Caco-2 (cell line): ENCODE data around the gene NPLOC4. TPM values are rescaled to one million over a fixed set of nuclear protein-coding genes. Genes with fewer than 3 reads are reported as not detected.

Source experiments
- BruUV-seq: library from RNA; stranded (reverse); fragments of 400-500 nt; replicated peaks from 2 replicates; lab custom pipeline; 2021; lab: Mats Ljungman, UMichigan
- CTCF ChIA-PET: fragments of 300-600 bp; sonication (Branson Sonifier 250); formaldehyde crosslinking; loops from one replicate; lab custom pipeline; 2022; ENCODE audit warnings: antibody characterized with exemption; lab: Charles Lee
- POLR2A ChIA-PET: fragments of 300-600 bp; sonication (Branson Sonifier 250); formaldehyde crosslinking; loops from one replicate; lab custom pipeline; 2022; ENCODE audit warnings: antibody characterized with exemption; lab: Charles Lee
- DNase-seq, 2 experiments: peaks; one replicate each; pipeline versions ENCODE4 v3.0.0 to v3.0.0-alpha.2; 2020 to 2022
- H3K27me3 ChIP-seq: replicated peaks from 2 replicates; pipeline ENCODE4 v1.6.0; 2011; ENCODE audit warnings: low read length; ENCODE audit not compliant: control insufficient read depth, insufficient read depth
- H3K36me3 ChIP-seq: 2 replicates; pipeline ENCODE4 v1.5.1; 2011; ENCODE audit warnings: low read length; ENCODE audit not compliant: control insufficient read depth, insufficient read depth
- H3K4me1 ChIP-seq: fragments of 250-450 bp; sonication (Bioruptor Pico); 2 replicates; pipeline ENCODE4 v1.5.1; 2020; ENCODE audit warnings: mild to moderate bottlenecking
- H3K4me3 ChIP-seq: 2 replicates; pipeline ENCODE4 v1.5.1; 2011; ENCODE audit warnings: low read depth, mild to moderate bottlenecking, control low read depth, low read length
- H3K9me3 ChIP-seq: fragments of 250-450 bp; sonication (Bioruptor Pico); 2 replicates; pipeline ENCODE4 v1.5.1; 2020; ENCODE audit warnings: mild to moderate bottlenecking, moderate library complexity
- H3K27ac Mint-ChIP-seq: one replicate; pipeline ENCODE4 v1.8.0; 2022; ENCODE audit warnings: mixed read lengths; ENCODE audit not compliant: unreplicated experiment
- H3K27me3 Mint-ChIP-seq: one replicate; pipeline ENCODE4 v1.8.0; 2022; ENCODE audit warnings: mixed read lengths; ENCODE audit not compliant: insufficient read depth, unreplicated experiment
- H3K36me3 Mint-ChIP-seq: one replicate; pipeline ENCODE4 v1.8.0; 2022; ENCODE audit warnings: mild to moderate bottlenecking, mixed read lengths; ENCODE audit not compliant: insufficient read depth, unreplicated experiment
- H3K4me1 Mint-ChIP-seq: one replicate; pipeline ENCODE4 v1.8.0; 2022; ENCODE audit warnings: low read depth, mixed read lengths; ENCODE audit not compliant: unreplicated experiment
- H3K4me3 Mint-ChIP-seq: one replicate; pipeline ENCODE4 v1.8.0; 2022; ENCODE audit warnings: mild to moderate bottlenecking, moderate library complexity, mixed read lengths; ENCODE audit not compliant: unreplicated experiment
- H3K9me3 Mint-ChIP-seq: one replicate; pipeline ENCODE4 v1.8.0; 2022; ENCODE audit warnings: mixed read lengths; ENCODE audit not compliant: unreplicated experiment
- intact Hi-C: fragments of 100-400 bp; cut with micrococcal nuclease; formaldehyde crosslinking; loops from one replicate; pipeline ENCODE4 v1.10.0; 2022; ENCODE audit not compliant: unreplicated experiment
- total RNA-seq: library from RNA; stranded (reverse); gene quantifications from 2 replicates; pipeline ENCODE4 v1.2.3, GENCODE V29; 2022
- TF ChIP-seq, protein P1 (sequence below), 2 experiments: fragments of 200-600 bp in 1 of 2; IDR thresholded peaks; 1 replicate in 1 of 2; 2 replicates in 1 of 2; pipeline versions ENCODE4 v1.5.1 to v1.8.0; 2011 to 2022; ENCODE audit warnings: antibody characterized with exemption in 1 of 2, control low read depth in 1 of 2, inconsistent platforms in 1 of 2, low read depth in 1 of 2, low read length in 1 of 2, mild to moderate bottlenecking in 1 of 2, moderate library complexity in 1 of 2; ENCODE audit not compliant: insufficient read depth in 1 of 2, severe bottlenecking in 1 of 2, unreplicated experiment in 1 of 2

Gene NPLOC4
- total RNA-seq, 1 experiment from 2014 or later = 139 TPM

DNA sequence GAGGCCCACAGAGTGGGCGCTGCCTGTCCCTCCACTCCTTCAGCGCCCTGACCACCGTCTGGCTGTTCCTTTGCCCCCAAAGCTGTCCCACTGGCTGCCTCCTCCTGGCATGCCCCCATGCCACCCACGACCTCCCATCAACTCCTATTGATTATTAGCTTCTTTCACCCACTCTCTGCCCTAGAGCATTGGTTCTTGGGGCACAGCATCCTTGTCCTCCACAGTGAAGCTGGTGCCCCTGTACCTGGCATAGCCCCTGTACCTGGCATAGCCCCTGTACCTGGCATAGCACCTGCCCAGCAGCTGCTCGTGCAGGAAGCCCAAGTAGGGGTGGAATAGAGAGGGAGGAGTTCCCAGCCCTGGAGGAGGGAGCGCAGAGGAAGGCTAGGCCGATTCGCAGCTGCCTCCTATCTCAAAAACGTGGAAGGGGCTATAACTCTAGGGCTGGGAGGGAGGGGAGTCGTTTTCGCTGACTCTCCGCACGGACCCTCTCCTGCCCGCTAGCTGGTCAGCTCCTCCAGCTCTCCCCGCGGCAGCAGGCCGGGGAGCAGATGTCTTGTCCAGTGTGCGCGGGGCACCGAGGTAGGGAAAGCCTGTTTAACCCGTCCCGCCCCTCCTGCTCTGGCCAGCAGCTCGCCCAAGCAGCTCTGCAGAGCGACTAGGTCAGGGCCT, 118.7 kb downstream of the NPLOC4 start:
- BruUV-seq = no TSS peak
- intact Hi-C loops = loop anchor here (2.0 to 10.0 kb wide), 2 partner anchors 83 to 123 kb away; partner anchors contain the start of gene BAHCC1

DNA sequence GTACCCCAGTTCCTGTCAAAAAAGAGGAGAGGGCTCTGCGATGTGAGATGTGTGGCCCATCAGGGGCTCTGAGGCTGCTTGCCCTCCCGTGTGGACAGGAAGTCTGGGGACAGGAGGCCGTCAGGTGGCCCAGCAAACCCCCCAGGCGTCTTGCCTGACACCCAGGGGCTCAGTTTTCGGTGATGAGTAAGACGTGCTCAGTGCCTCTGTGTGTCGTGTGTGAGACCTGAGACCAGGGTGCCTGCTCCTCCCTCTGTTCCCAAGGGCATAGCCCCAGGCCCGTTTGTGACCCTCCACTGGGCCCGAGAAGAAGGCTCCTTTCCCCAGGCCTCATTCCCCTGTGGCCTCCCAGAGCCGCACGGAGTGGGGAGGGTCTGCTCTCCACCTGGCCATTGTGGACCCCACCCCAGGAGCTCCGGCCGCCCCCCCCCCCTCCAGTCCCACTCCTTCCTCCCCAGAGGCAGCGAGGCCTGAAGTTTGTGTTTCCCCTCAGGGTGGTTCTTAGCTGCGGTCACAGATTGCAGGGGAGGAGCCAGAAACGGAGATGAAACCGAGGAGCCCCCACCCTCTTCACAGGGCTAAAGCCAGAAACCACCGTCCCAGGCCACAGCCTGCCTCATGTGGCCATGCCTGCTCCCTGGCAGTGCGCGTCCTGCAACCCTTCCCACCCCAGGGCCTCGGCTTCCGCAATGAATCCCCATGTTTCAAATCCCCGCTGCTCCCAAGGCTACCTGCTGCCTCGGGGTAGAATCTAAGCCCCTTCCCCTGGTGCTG, 119.4 kb downstream of the NPLOC4 start:
- no peaks in the 10 kb centered on the region for H3K27me3 ChIP-seq
- intact Hi-C loops = loop anchor here (2.0 to 10.0 kb wide), 2 partner anchors 83 to 123 kb away; partner anchors contain the start of gene BAHCC1
- Mint-ChIP-seq H3K27me3 (no peaks in the 10 kb centered on the region), H3K27ac (peak overlapping the region; percentile 94), H3K4me3 (peak overlapping the region; percentile 77), H3K4me1 (peaks cover 20% of the 10 kb centered on the region), H3K36me3 (peaks cover 46% of the 10 kb centered on the region), H3K9me3 (no peaks in the 10 kb centered on the region)
- POLR2A ChIA-PET = no interaction called here
- peaks cover 33% of the 10 kb centered on the region for H3K4me1 ChIP-seq
- no peak overlapping the region for H3K4me3 ChIP-seq
- peak in 1 of 2 experiments; percentile 56 for DNase-seq
- CTCF ChIA-PET = interaction anchor here (0.6 kb wide), 1 partner anchor 122 kb away, joined by 4 read pairs; the partner anchor contains the start of gene BAHCC1
- H3K9me3 ChIP-seq = no peaks in the 10 kb centered on the region
- TF ChIP-seq, protein P1, sequence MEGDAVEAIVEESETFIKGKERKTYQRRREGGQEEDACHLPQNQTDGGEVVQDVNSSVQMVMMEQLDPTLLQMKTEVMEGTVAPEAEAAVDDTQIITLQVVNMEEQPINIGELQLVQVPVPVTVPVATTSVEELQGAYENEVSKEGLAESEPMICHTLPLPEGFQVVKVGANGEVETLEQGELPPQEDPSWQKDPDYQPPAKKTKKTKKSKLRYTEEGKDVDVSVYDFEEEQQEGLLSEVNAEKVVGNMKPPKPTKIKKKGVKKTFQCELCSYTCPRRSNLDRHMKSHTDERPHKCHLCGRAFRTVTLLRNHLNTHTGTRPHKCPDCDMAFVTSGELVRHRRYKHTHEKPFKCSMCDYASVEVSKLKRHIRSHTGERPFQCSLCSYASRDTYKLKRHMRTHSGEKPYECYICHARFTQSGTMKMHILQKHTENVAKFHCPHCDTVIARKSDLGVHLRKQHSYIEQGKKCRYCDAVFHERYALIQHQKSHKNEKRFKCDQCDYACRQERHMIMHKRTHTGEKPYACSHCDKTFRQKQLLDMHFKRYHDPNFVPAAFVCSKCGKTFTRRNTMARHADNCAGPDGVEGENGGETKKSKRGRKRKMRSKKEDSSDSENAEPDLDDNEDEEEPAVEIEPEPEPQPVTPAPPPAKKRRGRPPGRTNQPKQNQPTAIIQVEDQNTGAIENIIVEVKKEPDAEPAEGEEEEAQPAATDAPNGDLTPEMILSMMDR (IDR thresholded peaks at IDR 0.05; ENCODE audit: insufficient read depth in 1 of 2, low read depth in 1 of 2, low read length in 1 of 2, severe bottlenecking in 1 of 2, unreplicated experiment in 1 of 2) = no peak
- BruUV-seq = no TSS peak
- H3K36me3 ChIP-seq = peaks cover 5% of the 10 kb centered on the region; the same call in 1 of the 2 replicates

More for the DNA sequence above, 118.7 kb downstream of the NPLOC4 start:
- POLR2A ChIA-PET = interaction anchor here (1.0 to 1.8 kb wide), 3 partner anchors 7 to 15 kb away, joined by 4 to 6 read pairs (median 5); no protein-coding TSS in a partner anchor
- Mint-ChIP-seq H3K27me3 (no peaks in the 10 kb centered on the region), H3K9me3 (no peaks in the 10 kb centered on the region), H3K4me3 (peak overlapping the region; percentile 77), H3K4me1 (peaks cover 20% of the 10 kb centered on the region), H3K27ac (peak overlapping the region; percentile 58), H3K36me3 (peaks cover 41% of the 10 kb centered on the region)
- TF ChIP-seq, protein P1 (IDR thresholded peaks at IDR 0.05; ENCODE audit: insufficient read depth in 1 of 2, low read depth in 1 of 2, low read length in 1 of 2, severe bottlenecking in 1 of 2, unreplicated experiment in 1 of 2) = no peak
- peak overlapping the region; percentile 74 for H3K4me3 ChIP-seq
- peaks cover 33% of the 10 kb centered on the region for H3K4me1 ChIP-seq
- peaks cover 5% of the 10 kb centered on the region; the same call in 1 of the 2 replicates for H3K36me3 ChIP-seq
- H3K9me3 ChIP-seq = no peaks in the 10 kb centered on the region
- CTCF ChIA-PET = interaction anchor here (0.5 to 1.6 kb wide), 8 partner anchors 16 to 295 kb away, joined by 3 to 7 read pairs (median 4); partner anchors contain the start of genes BAHCC1 and CEP131
- DNase-seq = peak in 1 of 2 experiments; percentile 76
- no peaks in the 10 kb centered on the region for H3K27me3 ChIP-seq

DNA sequence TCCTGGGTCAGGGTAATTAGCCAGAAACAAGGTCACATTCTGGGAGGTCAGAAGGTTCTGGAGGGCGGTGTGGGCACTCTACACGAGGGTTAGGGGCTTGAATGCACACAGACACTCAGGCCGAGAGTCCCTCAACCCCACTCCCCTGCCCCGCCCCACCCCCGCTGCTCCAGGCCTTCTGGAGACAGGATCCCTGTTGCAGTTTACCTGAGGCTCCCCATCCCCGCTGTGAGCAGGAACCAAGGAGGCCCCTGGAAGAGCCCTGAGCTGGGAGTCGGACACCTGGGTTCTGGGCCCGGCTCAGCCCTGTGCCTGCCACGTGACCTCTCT, 119.9 kb downstream of the NPLOC4 start:
- Mint-ChIP-seq H3K27me3 (no peaks in the 10 kb centered on the region), H3K9me3 (no peaks in the 10 kb centered on the region), H3K36me3 (peaks cover 52% of the 10 kb centered on the region), H3K27ac (peak overlapping the region; percentile 94), H3K4me1 (peaks cover 20% of the 10 kb centered on the region), H3K4me3 (peak overlapping the region; percentile 92)
- intact Hi-C loops = loop anchor here (10.0 kb wide), 1 partner anchor 122 kb away; the partner anchor contains the start of gene BAHCC1
- Histone ChIP-seq H3K9me3 (no peaks in the 10 kb centered on the region), H3K36me3 (peaks cover 6% of the 10 kb centered on the region), H3K27me3 (no peaks in the 10 kb centered on the region), H3K4me1 (peaks cover 33% of the 10 kb centered on the region), H3K4me3 (no peak overlapping the region)
- peak in 1 of 2 experiments; percentile 46 for DNase-seq
- ChIA-PET POLR2A (no interaction called here), CTCF (no interaction called here)
- BruUV-seq = no TSS peak
- TF ChIP-seq, protein P1 (IDR thresholded peaks at IDR 0.05; ENCODE audit: insufficient read depth in 1 of 2, low read depth in 1 of 2, low read length in 1 of 2, severe bottlenecking in 1 of 2, unreplicated experiment in 1 of 2) = no peak
